NAMALWA (cell line): ENCODE results near the gene PATE3.

Experiments used
- DNase-seq: peaks from one replicate; pipeline ENCODE4 v3.0.0-alpha.2; 2015; ENCODE audit warnings: low spot score

PATE3 gene

GRCh38 chr11:125787827-125788226 is at the start of gene PATE3:
Gene PATE3, plus strand, starts transcription at chr11:125788127. Its CDS starts 25 bp downstream, at chr11:125788152.
- DNase-seq: no peak

- DNase-seq: no peak
Measured at GRCh38 chr11:125740617-125741016, 47.3 kb upstream of the PATE3 start.

GRCh38 chr11:125743681-125744080 is 44.2 kb upstream of the PATE3 start:
- DNase-seq: no peak

GRCh38 chr11:125745979-125746378 is 41.9 kb upstream of the PATE3 start, which contains the start of gene PATE1:
Gene PATE1, plus strand, starts transcription at chr11:125746279. Its CDS starts 26 bp downstream, at chr11:125746305.
- DNase-seq: no peak

- DNase-seq: no peak
Measured at GRCh38 chr11:125750629-125751028, 37.3 kb upstream of the PATE3 start.

GRCh38 chr11:125756050-125756449 is 31.9 kb upstream of the PATE3 start:
- DNase-seq: no peak

GRCh38 chr11:125762445-125762844 is 25.5 kb upstream of the PATE3 start:
- no peak for DNase-seq

GRCh38 chr11:125763483-125763882 is 24.4 kb upstream of the PATE3 start:
- no peak for DNase-seq

- DNase-seq: no peak
Measured at GRCh38 chr11:125766251-125766650, 21.7 kb upstream of the PATE3 start.

- DNase-seq: no peak
Measured at GRCh38 chr11:125768336-125769046, 19.4 kb upstream of the PATE3 start.

- no peak for DNase-seq
Measured at GRCh38 chr11:125770583-125770982, 17.3 kb upstream of the PATE3 start.

GRCh38 chr11:125772834-125773505 is 15.0 kb upstream of the PATE3 start:
- DNase-seq: no peak

- no peak for DNase-seq
Measured at GRCh38 chr11:125773516-125773915, 14.4 kb upstream of the PATE3 start.

- DNase-seq: no peak
Measured at GRCh38 chr11:125777309-125777708, 10.6 kb upstream of the PATE3 start.

- DNase-seq: no peak
Measured at GRCh38 chr11:125778728-125779127, 9.2 kb upstream of the PATE3 start, which contains the start of gene PATE2. Gene PATE2, minus strand, starts transcription at chr11:125778828. Its CDS starts 55 bp downstream, at chr11:125778773.

- DNase-seq: no peak
Measured at GRCh38 chr11:125784678-125785077, 3.2 kb upstream of the PATE3 start.

GRCh38 chr11:125790825-125791224 is 2.9 kb downstream of the PATE3 start:
- DNase-seq: no peak

GRCh38 chr11:125797641-125798040 is 9.7 kb downstream of the PATE3 start:
- no peak for DNase-seq

GRCh38 chr11:125799808-125800207 is 11.9 kb downstream of the PATE3 start:
- no peak for DNase-seq

- DNase-seq: no peak
Measured at GRCh38 chr11:125802387-125802786, 14.5 kb downstream of the PATE3 start.

GRCh38 chr11:125807909-125808308 is 20.0 kb downstream of the PATE3 start:
- DNase-seq: no peak

- no peak for DNase-seq
Measured at GRCh38 chr11:125833016-125833415, 45.1 kb downstream of the PATE3 start, which contains the start of gene PATE4. Gene PATE4, plus strand, starts transcription at chr11:125833316. Its CDS starts 44 bp downstream, at chr11:125833360.

- DNase-seq: no peak
Measured at GRCh38 chr11:125835748-125836147, 47.8 kb downstream of the PATE3 start.
